Tibial artery (tissue), 4 donors: ENCODE data around the gene TAGLN2.

Experiments used
- DNase-seq, 2 donors: peaks; one replicate each; pipeline ENCODE4 v3.0.0-alpha.2; 2019
- H3K27ac ChIP-seq, 2 donors: fragments of 200-600 bp; sonication (generic) in 1 of 2; 1 replicate in 1 of 2; 2 replicates in 1 of 2; pipeline ENCODE4 v1.5.1; 2018 to 2019; ENCODE audit warnings: mild to moderate bottlenecking in 1 of 2
- H3K27me3 ChIP-seq, 2 donors: fragments of 200-600 bp; sonication (generic) in 1 of 2; one replicate each; pipeline versions ENCODE4 v1.5.1 to v1.6.0; 2016 to 2019
- H3K36me3 ChIP-seq, 3 donors: fragments of 200-600 bp; sonication (generic) in 2 of 3; one replicate each; pipeline ENCODE4 v1.5.1; 2016 to 2019; ENCODE audit warnings: mild to moderate bottlenecking in 2 of 3
- H3K4me1 ChIP-seq, 4 donors: fragments of 200-600 bp; sonication (generic) in 2 of 4; 1 replicate in 3 of 4; 2 replicates in 1 of 4; pipeline ENCODE4 v1.5.1; 2016 to 2019
- H3K4me3 ChIP-seq, 2 donors: fragments of 200-600 bp; sonication (generic) in 1 of 2; 1 replicate in 1 of 2; 2 replicates in 1 of 2; pipeline ENCODE4 v1.5.1; 2018 to 2019; ENCODE audit warnings: mild to moderate bottlenecking in 2 of 2
- H3K9me3 ChIP-seq, 3 donors: fragments of 200-600 bp; sonication (generic) in 1 of 3; one replicate each; pipeline ENCODE4 v1.5.1; 2016 to 2019
- intact Hi-C: fragments of 100-400 bp; cut with DNase I; formaldehyde crosslinking; loops from one replicate; pipeline ENCODE4 v1.15.0; 2023; ENCODE audit warnings: low total_unique reads
- TF ChIP-seq, protein P1 (sequence below), 2 experiments: fragments of 200-600 bp in 1 of 2; fragments of 450-650 bp in 1 of 2; IDR thresholded peaks; one replicate each; pipeline ENCODE4 v1.5.1; 2017 to 2019; ENCODE audit warnings: antibody characterized with exemption in 2 of 2, mild to moderate bottlenecking in 1 of 2, moderate library complexity in 1 of 2

Gene TAGLN2

DNA sequence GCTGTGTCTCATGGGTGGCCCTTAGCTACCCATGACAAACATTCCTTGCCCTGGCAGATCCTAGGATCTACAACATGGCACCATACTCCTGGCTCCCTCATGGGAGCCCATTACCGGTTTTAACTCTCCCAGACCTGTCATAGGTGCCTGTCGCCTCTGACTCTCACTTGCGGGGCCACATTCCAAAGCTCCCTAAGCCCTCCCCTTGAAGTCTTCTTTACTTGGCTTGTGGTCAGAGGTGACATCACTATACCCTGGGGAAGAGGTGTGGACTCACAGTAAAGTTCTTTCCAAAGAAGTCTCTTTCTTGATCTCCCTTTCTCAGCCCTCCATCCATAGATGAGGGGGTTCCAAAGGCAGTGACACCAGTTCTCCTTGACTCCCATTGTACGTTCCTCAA lies 34.1 kb upstream of the TAGLN2 start:
- intact Hi-C loops = no loop called here
- Histone ChIP-seq H3K9me3 (no peaks in the 10 kb centered on the region), H3K4me3 (no peak overlapping the region), H3K4me1 (no peaks in the 10 kb centered on the region), H3K36me3 (no peaks in the 10 kb centered on the region), H3K27ac (no peak overlapping the region), H3K27me3 (no peaks in the 10 kb centered on the region)
- TF ChIP-seq, protein P1, sequence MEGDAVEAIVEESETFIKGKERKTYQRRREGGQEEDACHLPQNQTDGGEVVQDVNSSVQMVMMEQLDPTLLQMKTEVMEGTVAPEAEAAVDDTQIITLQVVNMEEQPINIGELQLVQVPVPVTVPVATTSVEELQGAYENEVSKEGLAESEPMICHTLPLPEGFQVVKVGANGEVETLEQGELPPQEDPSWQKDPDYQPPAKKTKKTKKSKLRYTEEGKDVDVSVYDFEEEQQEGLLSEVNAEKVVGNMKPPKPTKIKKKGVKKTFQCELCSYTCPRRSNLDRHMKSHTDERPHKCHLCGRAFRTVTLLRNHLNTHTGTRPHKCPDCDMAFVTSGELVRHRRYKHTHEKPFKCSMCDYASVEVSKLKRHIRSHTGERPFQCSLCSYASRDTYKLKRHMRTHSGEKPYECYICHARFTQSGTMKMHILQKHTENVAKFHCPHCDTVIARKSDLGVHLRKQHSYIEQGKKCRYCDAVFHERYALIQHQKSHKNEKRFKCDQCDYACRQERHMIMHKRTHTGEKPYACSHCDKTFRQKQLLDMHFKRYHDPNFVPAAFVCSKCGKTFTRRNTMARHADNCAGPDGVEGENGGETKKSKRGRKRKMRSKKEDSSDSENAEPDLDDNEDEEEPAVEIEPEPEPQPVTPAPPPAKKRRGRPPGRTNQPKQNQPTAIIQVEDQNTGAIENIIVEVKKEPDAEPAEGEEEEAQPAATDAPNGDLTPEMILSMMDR (IDR thresholded peaks at IDR 0.05) = no peak
- DNase-seq = peak in 1 of 2 donors; percentile 45

DNA sequence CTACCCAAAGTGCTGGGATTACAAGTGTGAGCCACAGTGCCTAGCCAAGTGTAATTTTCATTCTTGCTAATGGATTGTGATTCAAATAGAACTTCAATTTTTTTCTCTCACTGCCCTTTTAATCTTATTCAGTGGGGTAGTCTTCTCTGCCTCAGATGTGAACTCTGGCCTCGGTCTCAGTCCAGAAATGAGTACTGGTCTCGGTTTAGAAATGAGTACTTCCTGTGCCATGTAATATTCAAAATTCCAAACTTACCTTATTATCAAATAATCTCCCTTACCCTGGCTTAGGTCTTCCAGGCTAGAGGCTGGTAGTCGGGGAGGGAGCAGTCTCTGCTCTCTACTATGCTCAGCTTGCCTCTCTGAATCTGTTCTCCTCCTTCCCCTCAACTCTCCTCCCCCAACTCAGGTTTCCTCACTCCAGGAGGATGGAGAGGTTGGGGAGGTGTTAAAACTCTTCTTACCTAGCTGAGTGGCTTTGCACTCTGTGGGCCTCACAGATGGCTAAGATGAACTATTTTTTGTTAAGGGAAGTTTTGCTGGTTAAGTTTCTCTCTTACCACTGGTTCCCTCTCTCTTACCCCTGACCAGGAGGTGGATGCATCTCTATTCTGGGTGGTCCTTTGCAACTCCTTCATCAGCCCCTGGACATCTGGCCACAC lies 33.5 kb upstream of the TAGLN2 start:
- Histone ChIP-seq H3K27me3 (peaks cover 0 to 2% of the 10 kb centered on the region in 2 donors), H3K27ac (no peak overlapping the region), H3K4me1 (no peaks in the 10 kb centered on the region), H3K4me3 (no peak overlapping the region), H3K36me3 (no peaks in the 10 kb centered on the region), H3K9me3 (no peaks in the 10 kb centered on the region)
- intact Hi-C loops = no loop called here
- TF ChIP-seq, protein P1 (IDR thresholded peaks at IDR 0.05) = no peak
- no peak for DNase-seq

DNA sequence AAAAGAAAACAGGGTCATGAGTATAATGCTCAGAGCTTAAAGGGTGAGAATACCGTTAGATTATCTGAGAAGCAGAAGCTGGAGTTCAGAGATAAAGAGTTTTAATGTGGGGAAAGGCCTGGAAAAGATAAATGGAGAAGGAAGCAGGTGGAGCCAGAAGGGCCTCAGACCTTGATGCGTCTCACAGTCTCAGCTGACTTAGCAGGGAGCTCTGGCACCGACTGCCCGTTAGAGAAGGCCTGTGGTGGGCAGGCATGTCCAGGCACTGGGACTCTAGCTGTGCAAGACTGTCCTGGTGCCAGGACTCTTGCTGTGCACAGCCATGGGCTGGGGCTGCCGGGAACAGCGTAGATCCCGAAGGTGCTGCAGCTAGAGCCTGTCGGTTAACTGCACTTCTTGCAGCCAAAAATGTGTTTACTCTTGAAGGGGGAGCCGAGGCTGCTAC lies 32.5 kb upstream of the TAGLN2 start:
- Histone ChIP-seq H3K4me3 (no peak overlapping the region), H3K9me3 (no peaks in the 10 kb centered on the region), H3K27ac (no peak overlapping the region), H3K27me3 (peaks cover 0 to 12% of the 10 kb centered on the region in 2 donors), H3K36me3 (no peaks in the 10 kb centered on the region), H3K4me1 (no peaks in the 10 kb centered on the region)
- intact Hi-C loops = no loop called here
- TF ChIP-seq, protein P1 (IDR thresholded peaks at IDR 0.05) = no peak
- DNase-seq = peak in 1 of 2 donors; percentile 58

DNA sequence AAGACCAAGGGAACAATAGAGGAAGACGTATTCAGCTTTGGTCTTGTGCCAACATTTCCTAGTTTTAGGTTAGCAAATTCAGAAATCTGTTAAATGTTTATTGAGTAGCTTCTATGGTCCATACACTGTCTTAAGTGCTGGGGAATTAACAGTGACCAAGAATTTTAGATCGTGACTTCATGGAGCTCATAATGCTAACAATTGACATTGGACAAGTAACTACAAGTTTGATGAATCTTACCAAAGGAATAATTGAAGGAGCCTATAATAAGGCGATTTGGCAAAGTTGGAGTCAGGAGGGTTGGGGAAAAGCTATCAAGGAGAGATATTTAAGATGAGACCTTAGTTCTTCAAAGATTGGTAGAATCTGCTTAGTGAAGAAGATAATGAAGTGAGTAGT lies 30.1 kb upstream of the TAGLN2 start:
- H3K36me3 ChIP-seq = no peaks in the 10 kb centered on the region
- H3K4me3 ChIP-seq = no peak overlapping the region
- intact Hi-C loops = no loop called here
- no peak overlapping the region for H3K27ac ChIP-seq
- peaks cover 0 to 27% of the 10 kb centered on the region in 2 donors for H3K27me3 ChIP-seq
- H3K9me3 ChIP-seq = no peaks in the 10 kb centered on the region
- no peaks in the 10 kb centered on the region for H3K4me1 ChIP-seq
- TF ChIP-seq, protein P1 (IDR thresholded peaks at IDR 0.05) = no peak
- no peak for DNase-seq

DNA sequence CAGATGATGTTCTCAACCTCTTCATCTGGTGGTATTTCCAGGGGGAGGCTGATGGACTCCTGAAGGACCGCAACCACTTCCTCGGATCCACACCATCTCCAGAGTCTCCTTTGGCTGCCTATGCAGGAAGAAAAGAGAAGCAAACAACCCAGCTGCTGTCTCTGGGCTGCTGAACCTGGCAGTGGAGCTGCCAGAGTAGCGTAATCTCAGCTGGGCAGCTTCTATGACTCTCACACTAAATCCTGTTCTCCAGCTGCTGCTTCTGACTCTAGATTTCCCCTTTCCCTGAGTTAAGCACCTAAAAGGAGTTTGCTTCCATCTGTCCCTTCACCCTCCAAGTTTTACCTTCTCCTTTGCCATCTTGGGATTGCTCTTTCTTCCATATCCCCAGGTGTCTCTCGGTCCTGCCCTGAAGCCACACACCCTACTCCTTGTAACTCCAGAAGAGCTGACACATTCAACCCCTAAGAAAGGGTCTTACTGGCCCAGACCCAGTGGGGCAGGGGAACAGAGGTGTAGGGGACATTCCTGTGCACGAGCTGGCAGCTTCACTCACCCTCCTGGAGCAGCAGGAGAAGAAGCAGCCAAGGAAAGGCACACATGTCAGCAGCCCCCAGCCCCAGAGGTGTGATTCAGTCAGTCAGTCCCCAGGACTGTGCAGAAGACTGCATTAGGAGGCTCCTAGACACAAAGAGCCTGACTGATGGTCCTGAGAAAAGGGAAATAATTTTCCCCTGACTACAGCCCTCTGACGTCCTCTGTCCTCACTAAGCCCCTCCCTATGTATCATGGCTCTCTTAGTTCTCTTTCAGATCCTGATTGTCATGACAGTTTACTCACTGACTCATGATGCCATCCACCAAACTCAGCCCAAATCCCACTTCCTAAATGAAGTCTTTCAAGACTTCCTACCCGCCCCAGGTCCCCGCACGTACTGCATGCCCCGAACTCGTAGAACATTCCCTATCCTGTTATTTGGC lies 28.5 kb upstream of the TAGLN2 start, which contains the start of gene SLAMF9:
TSS of gene SLAMF9 (minus strand) at position 702 of the 980 bp plus-strand sequence. CDS start at position 602, 100 bp downstream.
- H3K36me3 ChIP-seq = no peaks in the 10 kb centered on the region
- H3K4me3 ChIP-seq = no peak within 1 kb of the TSS
- intact Hi-C loops = no loop called here
- peak in 1 of 2 donors; percentile 29 for DNase-seq
- peaks cover 0 to 27% of the 10 kb centered on the region in 2 donors for H3K27me3 ChIP-seq
- H3K27ac ChIP-seq = no peak within 1 kb of the TSS
- peaks cover 0 to 3% (median 0%) of the 10 kb centered on the region in 4 donors for H3K4me1 ChIP-seq
- no peaks in the 10 kb centered on the region for H3K9me3 ChIP-seq
- TF ChIP-seq, protein P1 (IDR thresholded peaks at IDR 0.05) = no peak
